ENCODE results near the gene QPCTL. TPM values are rescaled to one million over a fixed set of nuclear protein-coding genes. Genes with fewer than 3 reads are reported as not detected.

QPCTL gene
- total and polyA plus RNA-seq, 9 of the 15 experiments (the other 6 are each of a cell fraction or from before 2014, with no cell fraction given), result 0.99 to 31.3 (median 12.7) TPM

- in situ Hi-C loops (cut with MboI), result no loop called here
- FAIRE-seq (peak; percentile 96), ATAC-seq (peak; percentile 81)
- TF ChIP-seq TGIF2 (CRISPR knock-in tag; IDR thresholded peaks at IDR 0.05), result no peak
- no peak for TF ChIP-seq SETDB1 (IDR thresholded peaks at IDR 0.05; ENCODE audit: low read length)
- TF ChIP-seq DLX4 (CRISPR knock-in tag; IDR thresholded peaks at IDR 0.05), result no peak
- TF ChIP-seq JUND (IDR thresholded peaks at IDR 0.05; ENCODE audit: borderline replicate concordance, low read depth, low read length), result peak; percentile 64; the same call in 1 of the 2 replicates
- no peak; the same call in 2 of the 3 replicates for TF ChIP-seq JUND (tag; IDR thresholded peaks at IDR 0.05; ENCODE audit: borderline replicate concordance, low read depth, low read length)
- TF ChIP-seq PHF21A (IDR thresholded peaks at IDR 0.05; ENCODE audit: borderline replicate concordance, low read depth), result no peak; the same call in 1 of the 2 replicates
- no peak for TF ChIP-seq HBP1 (CRISPR knock-in tag; IDR thresholded peaks at IDR 0.05)
- TF ChIP-seq THRA (IDR thresholded peaks at IDR 0.05), result no peak
- TF ChIP-seq NCOR1 (IDR thresholded peaks at IDR 0.05), result peak; percentile 45; the same call in 1 of the 2 replicates
- TF ChIP-seq ZNF766 (CRISPR knock-in tag; conservative IDR thresholded peaks at IDR 0.05), result no peak
- no peak for TF ChIP-seq SPI1 (IDR thresholded peaks at IDR 0.05; ENCODE audit: borderline replicate concordance, low read depth, low read length)
- TF ChIP-seq XRCC5 (IDR thresholded peaks at IDR 0.05; ENCODE audit: low read depth, low read length), result peak; percentile 96
- no peak for TF ChIP-seq MCM5 (IDR thresholded peaks at IDR 0.05; ENCODE audit: low read depth)
- peak; percentile 47 for TF ChIP-seq ARID1B (IDR thresholded peaks at IDR 0.05)
- peak; percentile 61 to 84; a peak in 2 of 4 replicates for TF ChIP-seq HDAC1 (IDR thresholded peaks at IDR 0.05)
- no peak for TF ChIP-seq RUNX1 (IDR thresholded peaks at IDR 0.05; ENCODE audit: low read depth)
- peak; percentile 65 to 72 for TF ChIP-seq NRF1 (conservative IDR thresholded peaks at IDR 0.05 in 1 of 2, IDR thresholded peaks at IDR 0.05 in 1 of 2)
- TF ChIP-seq, protein P1, sequence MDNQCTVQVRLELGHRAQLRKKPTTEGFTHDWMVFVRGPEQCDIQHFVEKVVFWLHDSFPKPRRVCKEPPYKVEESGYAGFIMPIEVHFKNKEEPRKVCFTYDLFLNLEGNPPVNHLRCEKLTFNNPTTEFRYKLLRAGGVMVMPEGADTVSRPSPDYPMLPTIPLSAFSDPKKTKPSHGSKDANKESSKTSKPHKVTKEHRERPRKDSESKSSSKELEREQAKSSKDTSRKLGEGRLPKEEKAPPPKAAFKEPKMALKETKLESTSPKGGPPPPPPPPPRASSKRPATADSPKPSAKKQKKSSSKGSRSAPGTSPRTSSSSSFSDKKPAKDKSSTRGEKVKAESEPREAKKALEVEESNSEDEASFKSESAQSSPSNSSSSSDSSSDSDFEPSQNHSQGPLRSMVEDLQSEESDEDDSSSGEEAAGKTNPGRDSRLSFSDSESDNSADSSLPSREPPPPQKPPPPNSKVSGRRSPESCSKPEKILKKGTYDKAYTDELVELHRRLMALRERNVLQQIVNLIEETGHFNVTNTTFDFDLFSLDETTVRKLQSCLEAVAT (IDR thresholded peaks at IDR 0.05), result peak in 1 of 2 experiments; percentile 93; a peak in 2 of 4 replicates
- TF ChIP-seq ZNF23 (CRISPR knock-in tag; IDR thresholded peaks at IDR 0.05), result no peak
These were observed 46.7 kb upstream of the QPCTL start for GRCh38 chr19:45645631-45646344.

More at GRCh38 chr19:45645631-45646344, 46.7 kb upstream of the QPCTL start:
- intact Hi-C loops (cut with micrococcal nuclease), result no loop called here
- Histone ChIP-seq H3K27me3 (ENCODE audit: control insufficient read depth in 2 of 2, insufficient read depth in 2 of 2, low read length in 2 of 2) (no peaks in the 10 kb centered on the region), H3K4me2 (ENCODE audit: insufficient read depth, low read length) (peak overlapping the region; percentile 79), H3K4me1 (replicated peaks in 1 of 2; ENCODE audit: control insufficient read depth in 2 of 2, insufficient read depth in 2 of 2, low read length in 2 of 2) (peaks cover 15 to 43% of the 10 kb centered on the region in 2 experiments; a peak in 4 of 5 replicates), H3K9me3 (replicated peaks; ENCODE audit: control insufficient read depth, insufficient read depth, low read depth, low read length) (no peaks in the 10 kb centered on the region), H3K27ac (ENCODE audit: extremely low read depth, low read depth, low read length) (peak overlapping the region; percentile 68), H4K20me1 (replicated peaks; ENCODE audit: control insufficient read depth, insufficient read depth, low read length) (no peaks in the 10 kb centered on the region), H3K36me3 (ENCODE audit: control insufficient read depth, insufficient read depth, low read length) (no peaks in the 10 kb centered on the region), H3K4me3 (peak overlapping the region; percentile 41), H3K9ac (ENCODE audit: insufficient read depth in 1 of 2, low read depth in 2 of 2, low read length in 2 of 2) (peak overlapping the region; percentile 53 to 73; a peak in 3 of 4 replicates), H2AFZ (ENCODE audit: low read depth, low read length) (peak overlapping the region; percentile 93), H3K9me1 (ENCODE audit: control insufficient read depth, insufficient read depth, low read length) (no peaks in the 10 kb centered on the region), H3K79me2 (ENCODE audit: control insufficient read depth, insufficient read depth, low read length) (no peaks in the 10 kb centered on the region)
- BruUV-seq (replicated peaks), result no TSS peak
- DNase-seq (ENCODE audit: extremely low read depth in 1 of 4, low spot score in 3 of 4), result peak; percentile 90 to 98 (median 95)
- ChIA-PET POLR2A (interaction anchor here (0.6 to 1.4 kb wide), 8 partner anchors 21 to 178 kb away, joined by 3 to 12 read pairs (median 4); partner anchors contain the start of genes FOSB, GIPR and SIX5), CTCF (ENCODE audit: low intra/inter-chr PET ratio) (no interaction called here)
- WGBS (ENCODE audit: insufficient coverage, low coverage, missing lambda C conversion rate), result under 1% methylated on average over 19 of the region's 27 CpGs

All from K562 (cell line).